Activated CD4-positive, CD25-positive, alpha-beta regulatory T cell treated with anti-CD3 and anti-CD28 coated beads, Interleukin-2, amount 50 U/mL, for 72 hours (primary cell): ENCODE measurements around the gene COL20A1.

Experiments
- DNase-seq: peaks from one replicate; pipeline ENCODE4 v3.0.0; 2021

The COL20A1 gene

DNA sequence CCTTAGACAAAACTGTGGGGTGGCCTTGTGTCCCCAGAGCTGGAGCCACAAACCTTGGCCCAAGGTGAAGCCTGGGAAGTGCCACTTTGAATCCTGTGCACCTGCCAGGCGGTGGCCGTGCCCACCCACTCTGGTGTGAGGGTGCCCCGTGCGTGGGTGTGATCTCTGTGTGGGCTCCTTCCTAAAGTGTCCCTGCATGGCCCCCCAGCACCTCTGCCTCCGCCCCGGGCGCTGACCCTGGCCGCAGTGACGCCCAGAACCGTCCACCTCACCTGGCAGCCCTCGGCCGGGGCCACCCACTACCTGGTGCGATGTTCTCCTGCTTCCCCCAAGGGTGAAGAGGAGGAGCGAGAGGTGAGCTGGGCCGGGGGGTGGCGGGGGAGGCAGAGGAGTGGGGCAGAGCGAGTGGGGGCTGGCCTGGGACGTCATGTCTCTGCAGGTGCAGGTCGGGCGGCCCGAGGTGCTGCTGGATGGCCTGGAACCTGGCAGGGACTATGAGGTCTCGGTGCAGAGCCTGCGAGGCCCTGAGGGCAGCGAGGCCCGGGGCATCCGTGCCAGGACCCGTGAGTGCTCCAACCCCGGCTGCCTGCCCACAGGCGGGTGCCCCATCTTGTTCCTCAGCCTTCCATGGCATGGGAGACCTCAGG lies 18.3 kb downstream of the COL20A1 start:
- DNase-seq, result no peak

DNA sequence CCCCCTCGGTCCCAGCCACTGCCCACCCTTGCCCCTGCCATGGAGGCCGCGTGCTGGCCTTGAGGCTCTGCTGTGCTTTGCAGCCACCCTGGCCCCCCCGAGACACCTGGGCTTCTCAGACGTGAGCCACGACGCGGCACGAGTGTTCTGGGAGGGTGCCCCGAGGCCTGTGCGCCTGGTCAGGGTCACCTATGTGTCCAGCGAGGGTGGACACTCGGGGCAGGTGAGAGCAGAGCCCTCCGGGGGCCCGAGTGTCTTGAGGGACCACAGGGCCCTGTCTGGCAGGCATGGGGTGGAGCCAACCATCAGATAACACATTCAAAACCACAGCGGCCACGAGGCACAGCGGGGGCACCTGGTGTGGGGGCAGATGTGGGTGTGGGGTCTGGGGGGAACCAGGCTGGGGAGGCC lies 18.9 kb downstream of the COL20A1 start:
- DNase-seq, result no peak

DNA sequence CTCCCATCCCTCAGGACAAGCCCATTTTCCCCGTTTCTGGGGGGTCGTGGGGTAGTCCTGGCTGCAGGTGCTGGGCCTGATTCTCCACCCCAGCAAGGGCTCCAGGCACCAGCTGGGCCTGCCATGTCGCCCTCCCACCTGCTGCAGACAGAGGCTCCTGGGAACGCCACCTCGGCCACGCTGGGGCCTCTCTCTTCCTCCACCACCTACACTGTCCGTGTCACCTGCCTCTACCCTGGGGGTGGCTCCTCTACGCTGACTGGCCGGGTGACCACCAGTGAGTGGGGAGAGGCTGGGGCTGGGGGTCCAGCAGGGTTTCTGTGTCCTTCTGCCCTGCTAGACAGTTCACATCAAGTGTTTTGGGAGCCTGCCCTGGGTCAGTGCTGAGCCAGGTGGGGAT lies 19.3 kb downstream of the COL20A1 start:
- no peak for DNase-seq

DNA sequence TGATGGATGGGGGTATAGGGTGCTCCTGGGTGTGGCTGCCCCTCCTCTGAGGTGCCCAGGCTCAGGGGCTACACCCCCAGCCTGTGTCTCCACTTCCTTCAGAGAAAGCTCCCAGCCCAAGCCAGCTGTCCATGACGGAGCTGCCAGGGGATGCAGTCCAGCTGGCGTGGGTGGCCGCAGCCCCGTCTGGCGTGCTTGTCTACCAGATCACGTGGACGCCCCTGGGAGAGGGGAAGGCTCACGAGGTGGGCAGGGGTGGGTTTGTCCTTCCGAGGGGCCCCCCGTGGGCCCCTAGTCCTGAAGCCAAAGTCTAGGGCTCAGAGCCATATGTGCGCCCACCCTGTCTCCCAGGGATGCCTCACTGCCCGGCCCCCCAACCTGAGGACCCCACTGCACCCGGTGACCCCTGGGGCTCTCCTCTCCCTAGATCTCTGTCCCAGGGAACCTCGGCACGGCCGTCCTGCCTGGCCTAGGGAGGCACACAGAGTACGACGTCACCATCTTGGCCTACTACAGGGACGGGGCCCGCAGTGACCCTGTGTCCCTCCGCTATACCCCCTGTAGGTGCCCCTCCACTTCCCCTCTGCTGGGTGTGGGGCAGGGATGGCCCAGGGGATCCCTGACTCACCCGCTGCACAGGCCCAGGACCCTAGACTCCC lies 19.8 kb downstream of the COL20A1 start:
- no peak for DNase-seq

DNA sequence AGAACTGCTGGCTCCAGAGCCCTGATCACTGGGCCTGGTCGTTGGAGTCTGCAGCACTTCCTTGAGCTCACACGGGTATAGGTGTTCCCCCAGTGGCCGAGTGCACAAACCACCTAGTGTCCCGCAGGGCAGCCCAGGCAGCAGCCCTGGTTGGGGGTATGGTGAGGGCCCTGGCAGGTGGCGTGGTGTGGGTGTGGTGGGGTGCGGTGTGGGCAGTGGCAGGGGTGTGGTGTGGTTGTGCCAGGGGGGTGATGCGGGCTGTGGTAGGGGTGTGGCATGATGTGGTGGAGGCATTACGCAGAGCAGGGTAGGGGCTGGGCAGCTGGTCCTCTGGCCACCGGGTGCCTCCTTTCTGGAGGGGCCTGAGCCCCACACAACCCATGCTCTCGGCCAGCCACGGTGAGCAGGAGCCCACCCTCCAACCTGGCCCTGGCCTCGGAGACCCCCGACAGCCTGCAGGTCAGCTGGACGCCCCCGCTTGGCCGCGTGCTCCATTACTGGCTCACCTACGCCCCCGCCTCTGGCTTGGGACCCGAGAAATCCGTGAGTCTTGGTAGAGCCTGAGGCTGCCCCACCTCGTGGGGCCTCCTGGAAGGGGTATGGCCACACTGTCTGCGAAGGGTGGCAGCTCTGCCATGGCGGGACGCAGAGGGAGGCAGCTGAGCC lies 20.5 kb downstream of the COL20A1 start:
- no peak for DNase-seq

DNA sequence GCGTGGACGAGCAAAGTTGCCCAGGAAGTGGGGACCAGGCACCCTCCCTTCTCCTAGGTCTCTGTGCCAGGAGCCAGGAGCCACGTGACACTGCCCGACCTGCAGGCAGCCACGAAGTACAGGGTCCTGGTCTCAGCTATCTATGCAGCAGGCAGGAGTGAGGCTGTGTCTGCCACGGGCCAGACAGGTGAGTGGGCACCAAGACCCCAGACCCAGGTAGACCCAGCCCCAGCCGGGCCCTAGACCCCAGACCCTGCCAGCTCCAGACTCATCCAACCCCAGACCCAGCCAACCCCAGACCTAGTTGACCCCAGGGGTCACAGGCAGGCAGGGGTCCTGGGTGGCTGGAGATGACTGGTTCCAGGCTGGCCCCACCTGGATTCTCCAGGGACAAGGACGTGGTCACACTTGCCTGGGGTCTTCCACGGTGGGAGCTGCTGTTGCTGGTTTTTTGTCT lies 21.1 kb downstream of the COL20A1 start:
- DNase-seq, result no peak

DNA sequence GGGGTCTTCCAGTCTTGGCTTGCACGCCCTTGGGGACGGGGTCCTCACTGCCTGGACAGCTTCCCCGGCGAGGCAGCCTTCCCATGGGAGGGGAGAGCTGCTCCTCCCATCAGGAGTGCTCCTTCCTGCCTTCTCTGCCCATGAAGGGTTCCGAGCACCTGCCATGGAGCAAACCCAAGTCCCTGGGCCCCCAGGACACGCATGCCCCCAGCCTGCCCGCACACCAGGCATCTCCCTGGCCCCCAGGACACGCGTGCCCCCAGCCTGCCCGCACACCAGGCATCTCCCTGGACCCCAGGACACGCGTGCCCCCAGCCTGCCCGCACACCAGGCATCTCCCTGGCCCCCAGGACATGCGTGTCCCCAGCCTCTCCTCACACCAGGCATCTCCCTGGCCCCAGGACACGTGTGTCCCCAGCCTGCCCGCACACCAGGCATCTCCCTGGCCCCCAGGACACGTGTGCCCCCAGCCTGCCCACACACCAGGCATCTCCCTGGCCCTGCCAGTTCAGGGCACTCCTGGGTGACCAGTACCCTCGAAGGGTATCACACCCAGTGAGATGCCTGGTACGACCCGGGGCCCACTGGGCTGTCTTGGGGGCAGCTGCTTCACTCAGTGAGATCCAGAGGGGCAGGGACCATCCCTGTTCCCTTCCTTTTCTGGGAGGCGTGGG lies 21.7 kb downstream of the COL20A1 start:
- no peak for DNase-seq

DNA sequence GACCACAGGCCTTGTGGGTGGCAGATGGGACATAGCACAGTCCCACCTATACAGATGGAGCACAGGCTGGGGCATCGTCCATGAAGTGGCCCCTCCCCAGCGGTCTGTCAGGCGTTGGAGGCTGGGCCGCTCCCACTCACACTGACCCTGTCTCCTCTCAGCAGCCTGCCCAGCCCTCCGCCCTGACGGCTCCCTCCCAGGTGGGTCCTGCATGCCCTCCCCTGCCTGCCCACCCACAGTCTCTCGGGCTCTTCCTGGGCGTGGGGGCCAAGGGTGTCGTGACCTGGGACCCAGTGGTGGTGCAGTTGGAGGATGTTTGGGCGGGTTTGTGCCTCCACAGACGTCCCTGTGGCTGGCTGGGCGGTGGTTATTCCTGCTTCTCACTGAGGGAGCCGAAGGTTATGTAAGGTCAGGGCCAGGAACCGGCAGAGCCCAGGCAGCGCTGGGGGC lies 22.3 kb downstream of the COL20A1 start:
- DNase-seq, result no peak

DNA sequence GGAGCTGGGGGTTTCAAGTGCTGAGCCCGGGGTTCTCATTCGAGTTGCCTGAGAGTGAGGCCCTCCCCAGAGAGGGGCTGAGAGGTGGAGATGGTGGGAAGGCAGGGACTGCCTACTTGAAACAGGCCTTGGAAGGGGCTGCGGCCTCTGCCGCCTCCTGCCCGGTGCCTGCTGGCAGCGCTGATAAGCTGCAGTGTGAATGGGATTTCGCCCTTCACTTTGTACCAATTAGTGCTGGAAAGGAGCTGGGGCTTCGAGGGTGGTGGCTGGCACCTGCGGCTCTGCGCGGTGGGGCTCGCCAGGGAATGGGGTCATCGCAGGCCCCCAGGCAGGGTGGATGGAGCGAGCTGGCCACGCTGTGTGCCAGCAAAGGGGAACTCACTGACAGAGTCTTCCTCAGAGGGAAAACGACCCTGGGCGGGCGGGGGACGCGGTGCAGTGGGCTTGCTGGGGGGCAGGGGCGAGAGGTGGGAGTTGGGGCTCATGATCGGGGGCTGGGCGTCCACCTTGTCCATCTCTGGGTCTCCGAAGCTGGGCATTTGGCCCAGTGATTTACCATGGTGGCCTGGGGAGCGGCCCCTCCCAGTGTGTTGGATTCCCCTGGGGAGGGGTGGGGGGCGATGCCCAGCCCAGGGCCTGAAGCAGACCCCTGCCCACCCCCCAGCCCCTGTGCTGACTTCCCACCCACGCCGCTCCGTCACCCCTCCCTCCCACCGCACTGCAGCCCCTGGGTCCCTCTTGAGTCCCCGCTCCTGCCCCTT lies 22.9 kb downstream of the COL20A1 start:
- no peak for DNase-seq

DNA sequence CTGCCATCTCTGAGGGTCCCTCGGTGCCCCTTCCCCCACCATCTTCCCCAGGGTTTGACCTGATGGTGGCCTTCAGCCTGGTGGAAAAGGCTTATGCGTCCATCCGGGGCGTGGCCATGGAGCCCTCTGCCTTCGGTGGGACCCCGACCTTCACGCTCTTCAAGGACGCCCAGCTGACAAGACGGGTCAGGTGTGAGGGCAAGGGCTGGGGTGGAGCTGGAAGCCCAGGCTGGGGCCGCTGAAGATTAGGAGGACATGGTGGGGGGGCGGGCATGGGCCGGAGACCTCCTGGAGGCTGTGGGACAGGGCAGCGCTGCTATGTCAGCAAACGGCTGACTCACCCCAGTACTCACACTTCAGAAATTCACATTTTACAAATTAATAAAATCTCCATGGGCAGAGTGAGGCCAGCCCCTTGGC lies 23.5 kb downstream of the COL20A1 start:
- no peak for DNase-seq

DNA sequence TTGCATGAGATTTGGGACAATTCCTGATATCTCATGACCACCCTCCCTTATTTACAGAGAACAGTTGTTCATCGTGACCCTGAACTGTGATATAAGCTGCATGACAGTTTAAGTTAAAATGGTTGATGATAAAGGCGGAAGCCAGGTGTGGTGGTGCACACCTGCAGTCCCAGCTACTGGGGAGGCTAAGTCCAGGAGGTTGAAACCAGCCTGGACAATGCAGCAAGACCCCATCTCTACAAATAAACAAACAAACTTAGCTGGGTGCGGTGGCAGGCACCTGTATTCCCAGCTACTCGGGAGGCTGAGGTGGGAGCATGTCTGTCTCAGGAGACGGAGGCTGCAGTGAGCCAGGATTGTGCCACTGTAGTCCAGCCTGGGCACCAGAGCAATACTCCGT lies 24.1 kb downstream of the COL20A1 start:
- DNase-seq, result no peak

DNA sequence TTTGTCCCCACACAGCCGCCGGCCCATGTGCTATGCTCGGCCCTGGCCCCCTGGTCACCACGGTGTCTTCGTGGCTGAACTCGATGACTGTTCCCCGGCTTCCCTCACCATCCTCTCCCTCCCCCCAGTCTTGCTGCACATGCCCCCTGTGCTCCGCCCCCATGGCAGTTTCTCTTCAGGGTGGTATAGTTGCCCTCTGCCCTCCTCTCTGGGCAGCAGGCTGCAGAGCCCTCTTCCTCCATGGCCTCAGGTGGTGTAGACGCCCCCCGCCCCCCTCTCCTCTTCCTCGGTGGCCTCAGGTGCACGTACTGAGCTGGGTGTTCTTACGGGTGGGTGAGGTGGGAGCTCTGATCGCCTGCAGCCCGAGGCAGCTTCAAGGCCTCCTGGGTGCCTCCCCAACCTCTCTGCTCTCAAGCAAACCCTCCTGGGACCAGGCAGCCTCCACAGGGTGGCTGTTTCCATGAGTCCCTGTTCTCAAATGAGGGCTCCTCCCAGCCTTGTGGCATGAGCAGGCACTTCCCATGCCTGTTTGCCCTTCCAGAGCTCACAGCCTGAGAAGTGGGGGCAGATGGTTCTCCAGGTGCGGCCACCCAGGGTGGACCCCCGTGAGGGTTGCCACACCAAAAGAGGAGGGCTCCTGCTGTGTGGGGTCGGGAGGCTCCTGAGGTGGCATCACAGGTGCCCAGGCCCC lies 24.8 kb downstream of the COL20A1 start:
- peak; percentile 25 for DNase-seq

DNA sequence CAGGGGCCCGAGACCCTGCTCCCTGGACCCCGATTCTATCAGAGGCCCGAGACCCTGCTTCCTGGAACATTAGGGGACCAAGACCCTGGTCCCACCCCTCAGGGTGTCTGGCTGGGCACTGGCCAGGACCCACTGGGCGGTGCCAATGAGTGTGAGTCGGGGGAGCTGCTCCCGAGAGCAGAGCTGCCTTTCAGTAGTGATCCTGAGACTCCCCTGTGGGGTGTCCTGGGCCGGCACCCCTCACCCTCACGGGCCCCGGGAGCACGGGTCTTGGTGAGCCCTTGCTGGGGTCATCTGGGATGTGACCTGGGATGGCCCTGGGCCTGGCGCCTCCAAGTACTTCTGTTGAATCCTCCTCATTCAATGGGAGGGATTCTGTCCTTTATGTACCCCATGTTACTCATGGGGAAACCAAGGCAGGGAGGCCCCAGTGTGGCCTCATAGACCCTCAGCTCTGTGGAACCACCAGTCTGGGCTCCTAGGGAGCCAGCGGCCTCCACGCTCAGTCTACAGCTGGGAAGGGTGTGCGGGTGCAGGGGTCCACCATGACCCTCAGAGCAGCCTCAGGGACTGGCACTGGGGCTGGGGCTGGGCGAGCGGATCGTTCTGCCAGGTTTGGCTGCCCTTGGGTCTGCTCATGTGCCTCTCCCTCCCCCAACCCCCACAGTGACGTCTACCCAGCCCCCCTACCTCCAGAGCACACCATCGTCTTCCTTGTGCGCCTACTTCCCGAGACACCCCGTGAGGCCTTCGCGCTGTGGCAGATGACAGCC lies 25.6 kb downstream of the COL20A1 start:
- peak; percentile 25 for DNase-seq

DNA sequence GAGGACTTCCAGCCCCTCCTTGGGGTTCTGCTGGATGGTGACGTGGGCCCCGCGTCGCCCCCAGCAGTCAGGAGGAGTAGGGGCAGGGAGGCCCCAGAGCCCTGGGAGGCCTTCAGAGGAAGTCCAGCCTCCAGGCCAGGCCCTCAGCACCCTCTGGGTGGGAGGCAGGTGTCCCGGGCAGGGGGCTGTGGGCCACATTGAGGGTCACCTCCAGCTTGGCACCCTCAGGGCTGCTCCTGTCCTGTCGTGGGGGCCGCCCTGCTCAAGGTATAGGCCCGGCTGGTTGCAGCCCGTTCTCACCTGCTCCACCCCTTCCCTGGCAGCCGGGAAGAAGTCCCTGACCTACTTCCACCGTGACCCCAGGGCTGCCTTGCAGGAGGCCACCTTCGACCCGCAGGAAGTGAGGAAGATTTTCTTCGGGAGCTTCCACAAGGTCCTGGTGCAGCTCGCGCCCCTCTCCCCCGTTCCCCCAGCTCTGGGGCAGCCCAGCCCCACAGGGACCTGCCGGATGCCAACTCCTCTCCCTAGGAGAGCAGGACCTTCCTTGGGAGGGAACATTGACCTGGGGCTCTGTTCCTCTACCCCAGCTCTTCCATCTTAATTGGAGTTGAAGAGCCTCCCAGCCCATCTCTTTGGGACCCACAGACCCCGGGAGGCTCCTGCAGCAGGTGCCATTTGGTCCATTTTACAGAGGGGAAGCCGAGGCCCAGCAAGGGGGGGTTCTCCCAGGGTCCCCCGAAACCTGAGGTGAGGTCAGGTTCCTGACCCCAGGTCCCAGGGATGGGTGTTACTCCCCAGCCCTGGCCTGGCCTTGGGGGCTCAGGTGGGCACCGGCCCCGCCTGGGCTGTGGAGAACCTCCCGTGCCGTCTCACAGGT lies 26.4 kb downstream of the COL20A1 start:
- DNase-seq, result peak; percentile 21

DNA sequence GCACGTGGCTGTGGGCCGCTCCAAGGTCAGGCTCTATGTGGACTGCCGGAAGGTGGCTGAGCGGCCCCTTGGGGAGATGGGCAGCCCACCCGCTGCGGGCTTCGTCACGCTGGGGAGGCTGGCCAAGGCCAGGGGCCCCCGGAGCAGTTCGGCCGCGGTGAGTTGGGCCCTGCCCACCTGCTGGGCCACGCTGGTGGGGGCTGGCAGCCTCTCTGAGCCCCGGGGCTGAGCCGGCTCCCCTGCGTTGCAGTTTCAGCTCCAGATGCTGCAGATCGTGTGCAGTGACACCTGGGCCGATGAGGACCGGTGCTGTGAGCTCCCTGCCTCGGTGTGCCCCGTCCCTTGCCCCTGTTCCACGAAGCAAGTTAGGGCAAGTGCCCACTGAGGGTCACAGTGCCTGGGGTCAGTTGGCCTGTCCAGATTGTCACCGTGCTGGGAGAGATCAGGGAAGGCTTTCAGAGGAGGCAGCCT lies 27.1 kb downstream of the COL20A1 start:
- DNase-seq, result no peak

DNA sequence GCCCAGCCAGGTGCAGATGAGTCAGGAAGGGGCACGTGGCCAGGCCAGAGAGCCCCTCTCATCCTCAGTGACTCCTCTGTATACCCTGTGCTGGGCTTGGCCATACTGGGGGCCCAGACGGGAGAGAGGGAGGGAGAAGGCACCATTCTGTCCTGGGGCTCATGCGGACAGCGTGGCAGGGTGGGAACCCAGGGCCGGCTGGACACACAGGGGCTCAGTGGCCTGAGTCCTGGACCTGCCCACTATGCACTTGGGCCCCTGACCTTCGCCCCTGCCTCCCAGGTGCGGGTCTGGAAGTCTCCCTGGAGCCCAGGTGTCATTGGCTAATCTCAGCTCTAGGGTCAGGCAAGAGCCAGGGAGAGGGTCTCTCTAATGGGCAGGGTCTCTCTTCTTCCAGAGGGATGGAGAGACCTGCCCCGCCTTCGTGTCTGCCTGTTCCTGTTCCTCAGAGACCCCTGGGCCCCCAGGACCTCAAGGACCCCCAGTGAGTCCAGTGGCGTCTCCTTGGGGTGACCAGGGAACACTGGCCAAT lies 27.7 kb downstream of the COL20A1 start:
- DNase-seq, result peak; percentile 11

DNA sequence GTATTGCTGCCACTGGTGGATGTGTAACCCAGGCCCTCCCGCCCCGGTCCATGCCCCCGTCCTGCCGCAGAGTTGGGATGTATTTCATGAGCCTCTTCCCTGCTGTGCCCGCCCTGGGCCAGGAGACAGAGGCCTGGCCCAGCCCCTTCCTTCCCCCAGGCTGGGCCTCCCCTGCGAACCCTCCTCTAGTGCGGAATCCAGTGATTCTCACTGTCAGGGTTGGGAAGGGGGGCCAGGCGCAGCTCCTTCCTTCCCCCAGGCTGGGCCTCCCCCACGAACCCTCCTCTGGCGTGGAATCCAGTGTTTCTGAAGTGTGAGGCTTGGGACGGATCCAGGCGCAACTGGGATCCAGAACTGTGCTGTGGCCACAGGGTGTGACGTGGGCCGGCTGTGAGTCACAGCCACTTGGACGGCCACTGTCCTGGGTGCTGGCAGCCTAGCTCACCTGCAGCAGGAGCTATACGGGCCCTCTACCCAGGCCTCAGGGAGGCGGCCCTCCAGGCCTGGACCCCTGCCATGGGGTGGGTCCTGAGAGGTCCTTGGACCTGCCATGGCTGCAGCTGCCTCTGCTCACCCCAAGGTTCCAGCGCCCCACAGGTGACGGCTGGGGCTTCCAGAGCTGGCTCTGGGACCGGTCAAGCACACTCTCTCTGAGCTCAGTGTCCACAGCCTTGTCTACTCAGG lies 28.3 kb downstream of the COL20A1 start:
- DNase-seq, result peak; percentile 23

DNA sequence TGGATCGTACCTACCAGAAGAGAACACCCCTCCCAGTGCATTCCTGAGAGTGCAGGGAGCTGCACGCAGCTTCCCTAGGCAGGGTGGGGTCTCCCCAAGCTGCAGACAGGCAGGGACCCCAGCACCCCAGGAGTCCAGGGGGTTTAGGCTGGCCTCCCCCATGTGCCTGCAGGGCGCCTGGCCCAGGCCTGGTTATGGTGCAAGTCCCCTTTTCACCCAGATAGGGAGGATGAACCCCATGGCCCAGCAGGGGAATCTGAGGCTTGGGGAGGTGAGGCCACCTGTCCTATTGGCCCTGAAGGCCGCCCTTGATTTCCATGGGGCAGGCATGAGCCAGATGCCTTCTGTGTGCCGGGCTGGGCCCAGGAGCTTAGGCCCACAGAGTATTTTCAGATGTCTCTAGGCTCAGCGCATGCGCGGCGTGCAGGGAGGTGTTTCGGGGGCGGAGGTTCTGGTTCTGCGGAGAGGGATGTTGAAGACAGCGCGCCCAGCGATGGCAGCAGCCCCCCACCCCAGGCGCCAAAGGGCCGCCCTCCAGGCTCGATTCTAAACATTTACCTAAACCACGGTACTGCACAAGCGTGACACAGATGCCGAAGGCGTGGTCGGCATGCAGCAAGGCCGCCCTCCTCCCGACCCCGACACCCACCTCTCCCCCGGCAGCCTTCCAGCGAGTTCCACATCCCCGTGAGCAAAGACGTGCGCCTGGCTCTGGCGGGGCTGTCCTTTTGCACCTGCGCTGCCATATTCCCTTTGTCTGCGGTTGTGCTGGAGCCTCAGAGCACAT lies 29.4 kb downstream of the COL20A1 start:
- DNase-seq, result no peak

DNA sequence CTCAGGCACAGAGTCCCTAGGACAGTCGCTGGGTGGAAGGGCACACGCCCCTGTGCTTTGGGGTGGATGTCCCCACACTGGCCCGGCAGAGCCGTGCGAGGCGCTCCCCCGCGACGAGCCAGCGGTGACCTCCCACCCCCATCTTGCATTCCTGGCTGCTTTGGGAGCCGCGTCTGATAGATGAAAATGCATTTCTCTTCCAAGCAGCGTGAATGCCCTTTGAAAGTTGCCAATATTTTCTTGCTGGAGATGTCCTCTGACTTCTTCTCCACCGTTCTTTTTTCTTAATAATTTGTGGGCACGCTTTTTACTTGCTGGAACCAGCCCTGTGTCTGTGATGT lies 29.9 kb downstream of the COL20A1 start:
- no peak for DNase-seq
